SK-N-SH (cell line): ENCODE results near the gene MRPL12. TPM values are rescaled to one million over a fixed set of nuclear protein-coding genes. Genes with fewer than 3 reads are reported as not detected.

Experiments used
- CTCF ChIA-PET: fragments of 300-600, 350-600 bp; formaldehyde crosslinking; extraction: SDS; loops from one replicate; lab custom pipeline; 2021; lab: Yijun Ruan, JAX
- POLR2A ChIA-PET: fragments of 350-600 bp; sonication (Branson Sonifier 250); formaldehyde crosslinking; extraction: SDS; loops from one replicate; lab custom pipeline; 2020; ENCODE audit warnings: antibody characterized with exemption, inconsistent platforms; lab: Yijun Ruan, JAX
- DNase-seq: peaks from one replicate; pipeline ENCODE4 v3.0.0; 2012
- H2AFZ ChIP-seq: fragments of 200-600 bp; sonication (generic); 2 replicates; pipeline ENCODE4 v1.8.1; 2016; ENCODE audit warnings: antibody characterized with exemption, mild to moderate bottlenecking, low read depth
- H3F3A ChIP-seq: fragments of 200-600 bp; sonication (generic); replicated peaks from 2 replicates; pipeline ENCODE3; 2016; ENCODE audit warnings: antibody characterized with exemption, mild to moderate bottlenecking; ENCODE audit not compliant: insufficient read depth
- H3K27ac ChIP-seq, 2 experiments: fragments of 200-500 bp in 1 of 2; fragments of 200-600 bp in 1 of 2; sonication (Bioruptor generic) in 1 of 2; sonication (generic), shearing (Covaris generic) in 1 of 2; 2 replicates each; pipeline versions ENCODE4 v1.5.1 to v1.6.1; 2014 to 2016; ENCODE audit warnings: low read depth in 2 of 2, inconsistent platforms in 1 of 2, low read length in 1 of 2, mild to moderate bottlenecking in 1 of 2, mixed read lengths in 1 of 2
- H3K27me3 ChIP-seq: fragments of 200-600 bp; sonication (generic), shearing (Covaris generic); 2 replicates; pipeline ENCODE4 v1.6.1; 2016; ENCODE audit warnings: mixed run types; ENCODE audit not compliant: insufficient read depth
- H3K36me3 ChIP-seq, 2 experiments: fragments of 200-500 bp in 1 of 2; fragments of 200-600 bp in 1 of 2; sonication (Bioruptor generic) in 1 of 2; sonication (generic) in 1 of 2; replicated peaks in 1 of 2; 2 replicates each; pipeline versions ENCODE3 to v1.5.1; 2014 to 2016; ENCODE audit warnings: low read length in 1 of 2, mild to moderate bottlenecking in 1 of 2; ENCODE audit not compliant: insufficient read depth in 2 of 2, control insufficient read depth in 1 of 2
- H3K4me1 ChIP-seq, 2 experiments: fragments of 200-500 bp in 1 of 2; fragments of 200-600 bp in 1 of 2; sonication (Bioruptor generic) in 1 of 2; sonication (generic), shearing (Covaris generic) in 1 of 2; 2 replicates each; pipeline versions ENCODE4 v1.5.1 to v1.6.1; 2014 to 2016; ENCODE audit warnings: low read depth in 1 of 2, low read length in 1 of 2, mixed run types in 1 of 2; ENCODE audit not compliant: insufficient read depth in 2 of 2, control insufficient read depth in 1 of 2
- H3K4me2 ChIP-seq: fragments of 200-600 bp; sonication (generic), shearing (Covaris generic); 2 replicates; pipeline ENCODE4 v1.6.1; 2017; ENCODE audit warnings: mixed run types
- H3K4me3 ChIP-seq, 2 experiments: fragments of 200-500 bp in 1 of 2; fragments of 200-600 bp in 1 of 2; sonication (Bioruptor generic) in 1 of 2; sonication (generic), shearing (Covaris generic) in 1 of 2; 2 replicates each; pipeline versions ENCODE4 v1.5.1 to v1.8.1; 2014 to 2016; ENCODE audit warnings: low read depth in 2 of 2, inconsistent platforms in 1 of 2, low read length in 1 of 2, mild to moderate bottlenecking in 1 of 2, mixed read lengths in 1 of 2, moderate library complexity in 1 of 2
- H3K79me2 ChIP-seq: fragments of 200-600 bp; sonication (generic); 2 replicates; pipeline ENCODE4 v1.8.1; 2017; ENCODE audit warnings: mild to moderate bottlenecking; ENCODE audit not compliant: insufficient read depth
- H3K9ac ChIP-seq: fragments of 200-600 bp; sonication (generic); 2 replicates; pipeline ENCODE4 v1.6.1; 2017; ENCODE audit warnings: mixed run types
- H3K9me2 ChIP-seq: fragments of 200-600 bp; sonication (generic); 2 replicates; pipeline ENCODE4 v1.6.1; 2017; ENCODE audit warnings: mixed run types
- H3K9me3 ChIP-seq: fragments of 200-600 bp; sonication (generic); 2 replicates; pipeline ENCODE4 v1.6.1; 2017; ENCODE audit warnings: mixed run types, mild to moderate bottlenecking, moderate library complexity
- H4K20me1 ChIP-seq: fragments of 200-600 bp; sonication (generic); 2 replicates; pipeline ENCODE4 v1.6.1; 2017; ENCODE audit warnings: mild to moderate bottlenecking, mixed run types; ENCODE audit not compliant: insufficient read depth
- CHD2 ChIP-seq: fragments of 150-350 bp; IDR thresholded peaks from 2 replicates; pipeline ENCODE4 v1.6.1; 2018; ENCODE audit warnings: low read length; ENCODE audit not compliant: partially characterized antibody
- ELF1 ChIP-seq: IDR thresholded peaks from 2 replicates; pipeline ENCODE4 v1.4.0; 2012
- EP300 ChIP-seq, 2 experiments: IDR thresholded peaks; 2 replicates each; pipeline versions ENCODE4 v1.4.0 to v1.6.1; 2012; ENCODE audit warnings: borderline replicate concordance in 1 of 2, low read depth in 1 of 2, low read length in 1 of 2
- EZH2phosphoT487 ChIP-seq: fragments of 200-600 bp; sonication (generic); IDR thresholded peaks from 2 replicates; pipeline ENCODE4 v1.6.1; 2017; ENCODE audit warnings: low read depth, mixed run types, mild to moderate bottlenecking, antibody characterized with exemption, moderate library complexity, borderline replicate concordance
- FOXJ3 ChIP-seq: sonication (generic); formaldehyde crosslinking; IDR thresholded peaks from 2 replicates; pipeline ENCODE4 v1.5.1; 2020; ENCODE audit warnings: mild to moderate bottlenecking, missing genetic modification reagents
- MXI1 ChIP-seq: IDR thresholded peaks from 2 replicates; pipeline ENCODE4 v1.6.1; 2012; ENCODE audit warnings: mild to moderate bottlenecking, low read depth, low read length, improper control_type of control experiment
- NFIC ChIP-seq: IDR thresholded peaks from 2 replicates; pipeline ENCODE4 v1.4.0; 2012; ENCODE audit warnings: borderline replicate concordance
- PBX3 ChIP-seq: IDR thresholded peaks from 2 replicates; pipeline ENCODE4; 2012
- RCOR1 ChIP-seq: fragments of 150-350 bp; IDR thresholded peaks from 2 replicates; pipeline ENCODE4 v1.6.1; 2017; ENCODE audit warnings: antibody characterized with exemption, low read length
- REST ChIP-seq: IDR thresholded peaks from 2 replicates; pipeline ENCODE4 v1.6.1; 2012; ENCODE audit warnings: mild to moderate bottlenecking, low read depth, low read length, moderate library complexity
- RXRA ChIP-seq: IDR thresholded peaks from 2 replicates; pipeline ENCODE4 v1.4.0; 2012; ENCODE audit warnings: low read depth, mild to moderate bottlenecking, borderline replicate concordance
- SMC3 ChIP-seq: IDR thresholded peaks from 2 replicates; pipeline ENCODE4 v1.6.1; 2012; ENCODE audit warnings: low read depth, low read length, improper control_type of control experiment
- TAF1 ChIP-seq: IDR thresholded peaks from 2 replicates; pipeline ENCODE4 v1.6.1; 2012; ENCODE audit warnings: low read depth, mild to moderate bottlenecking, low read length, moderate library complexity, borderline replicate concordance
- TCF12 ChIP-seq: IDR thresholded peaks from 2 replicates; pipeline ENCODE4 v1.4.0; 2012
- YY1 ChIP-seq: IDR thresholded peaks from 2 replicates; pipeline ENCODE4 v1.4.0; 2012; ENCODE audit warnings: low read depth, mild to moderate bottlenecking
- WGBS: methylation state at CpG from one replicate; pipeline ENCODE4 v1.1.6; 2017; ENCODE audit warnings: low lambda C conversion rate; 5-methylcytosine and 5-hydroxymethylcytosine counted together
- polyA plus RNA-seq, 3 experiments: library from polyadenylated mRNA; depleted of rRNA; stranded (reverse); fragments of >200 nt; gene quantifications; 2 replicates each; pipeline ENCODE4 v1.2.3, GENCODE V29; 2012

MRPL12 gene
- polyA plus RNA-seq, 1 of the 3 experiments (the other 2 are of a cell fraction), result 322 TPM

GRCh38 chr17:81695801-81696200, 7.4 kb upstream of the MRPL12 start:
- 94% methylated on average over 21 of the region's 22 CpGs for WGBS

More at GRCh38 chr17:81695801-81696200, 7.4 kb upstream of the MRPL12 start:
- no peak overlapping the region for H3K9ac ChIP-seq
- TF ChIP-seq PBX3 (no peak), MXI1 (no peak), EP300 (IDR thresholded peaks at IDR 0.05; ENCODE audit: borderline replicate concordance in 1 of 2, low read depth in 1 of 2, low read length in 1 of 2) (no peak), TCF12 (no peak), EZH2phosphoT487 (no peak), FOXJ3 (CRISPR knock-in tag) (no peak), RCOR1 (no peak), ELF1 (no peak), YY1 (no peak), TAF1 (no peak), REST (no peak), SMC3 (no peak), RXRA (no peak), NFIC (no peak), CHD2 (no peak)
- no peak overlapping the region for H3K4me2 ChIP-seq
- peaks cover 32% of the 10 kb centered on the region for H3F3A ChIP-seq
- no peak for DNase-seq
- H4K20me1 ChIP-seq, result peaks cover 49% of the 10 kb centered on the region
- no peaks in the 10 kb centered on the region for H3K9me2 ChIP-seq
- H3K79me2 ChIP-seq, result peaks cover 91% of the 10 kb centered on the region
- H3K27ac ChIP-seq, result no peak overlapping the region
- no peaks in the 10 kb centered on the region for H3K9me3 ChIP-seq
- H3K4me1 ChIP-seq, result peaks cover 0 to 2% of the 10 kb centered on the region in 2 experiments; a peak in 1 of 4 replicates
- no peaks in the 10 kb centered on the region for H3K27me3 ChIP-seq
- ChIA-PET CTCF (interaction anchor here (0.6 to 1.8 kb wide), 4 partner anchors 17 to 24 kb away, joined by 3 to 9 read pairs (median 3); no protein-coding TSS in a partner anchor), POLR2A (interaction anchor here (0.6 to 1.3 kb wide), 3 partner anchors 11 to 28 kb away, joined by 3 to 6 read pairs (median 5); partner anchors contain the start of genes ARL16 and HGS)
- H3K36me3 ChIP-seq, result peaks cover 46 to 81% of the 10 kb centered on the region in 2 experiments
- no peak overlapping the region for H2AFZ ChIP-seq
- no peak overlapping the region for H3K4me3 ChIP-seq
